Fibroblast of peridontal ligament (primary cell): Measurements from ENCODE around the gene SLC6A18.
"Not testable (repeated sequence)": the region's sequence is repeated elsewhere in the genome, so short reads cannot be mapped to it uniquely, and the experiment has no call there.

Experiments used
- DNase-seq: peaks from one replicate; pipeline ENCODE4 v3.0.0-alpha.2; 2010; ENCODE audit errors: extremely low read depth

SLC6A18 gene

DNA sequence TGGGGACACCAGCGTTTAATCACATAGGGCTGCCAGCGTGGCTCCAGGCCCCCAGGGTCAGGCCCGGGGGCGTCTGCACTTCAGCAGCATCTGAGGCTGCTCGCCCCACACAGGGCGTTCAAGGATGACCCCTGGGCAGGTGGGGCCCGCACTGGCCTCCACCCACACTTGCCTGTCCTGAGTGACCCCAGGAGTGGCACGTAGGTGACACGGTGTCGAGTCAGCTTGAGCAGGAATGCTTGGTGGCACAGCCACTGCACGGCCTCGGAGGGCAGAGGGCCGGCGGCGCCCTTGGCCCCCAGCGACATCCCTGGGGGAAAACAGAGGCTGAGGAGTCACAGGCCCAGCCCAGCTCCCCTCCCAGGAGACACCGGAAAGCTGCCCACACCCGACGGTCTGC lies 29.0 kb downstream of the SLC6A18 start:
- DNase-seq = no peak

DNA sequence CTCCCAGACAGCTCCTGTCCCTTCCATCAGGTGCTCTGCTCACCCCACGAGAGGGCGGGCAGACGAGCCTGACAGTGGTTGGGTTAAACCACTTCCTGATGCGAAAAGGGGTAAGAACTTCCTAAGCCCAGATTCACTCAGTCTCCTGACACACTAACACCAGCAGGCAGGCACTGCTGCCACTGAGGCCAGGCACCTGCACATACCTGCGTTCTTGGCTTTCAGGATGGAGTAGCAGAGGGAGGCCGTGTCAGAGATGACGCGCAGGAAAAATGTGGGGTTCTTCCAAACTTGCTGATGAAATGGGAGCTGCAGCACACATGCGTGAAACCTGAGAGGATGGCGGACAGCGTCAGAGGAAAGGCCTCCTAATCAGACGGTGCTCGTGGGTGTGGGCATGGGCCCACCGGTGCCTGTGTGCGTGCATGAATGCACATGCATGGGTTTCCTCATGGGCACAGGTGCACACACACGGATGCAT lies 29.9 kb downstream of the SLC6A18 start:
- DNase-seq = no peak

DNA sequence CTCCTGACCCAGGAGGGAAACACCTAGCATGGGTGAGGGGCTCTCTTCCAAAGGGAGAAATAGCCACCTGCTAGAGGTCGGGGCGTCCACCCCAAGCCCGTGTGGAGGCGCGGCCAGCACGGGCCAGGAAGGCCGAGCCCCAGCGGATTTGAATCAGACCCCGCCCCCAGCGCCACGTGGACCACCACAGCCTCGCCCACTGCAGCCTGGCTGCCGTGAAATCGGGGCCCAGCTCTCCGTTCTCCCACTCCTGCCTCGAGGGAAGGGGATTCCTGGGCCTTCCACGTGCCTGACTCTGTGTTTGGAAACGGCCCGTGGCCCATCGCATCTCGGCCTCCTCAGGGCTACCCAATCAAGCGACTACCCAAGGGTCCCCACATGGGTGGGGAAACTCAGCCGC lies 31.6 kb downstream of the SLC6A18 start:
- no peak for DNase-seq

DNA sequence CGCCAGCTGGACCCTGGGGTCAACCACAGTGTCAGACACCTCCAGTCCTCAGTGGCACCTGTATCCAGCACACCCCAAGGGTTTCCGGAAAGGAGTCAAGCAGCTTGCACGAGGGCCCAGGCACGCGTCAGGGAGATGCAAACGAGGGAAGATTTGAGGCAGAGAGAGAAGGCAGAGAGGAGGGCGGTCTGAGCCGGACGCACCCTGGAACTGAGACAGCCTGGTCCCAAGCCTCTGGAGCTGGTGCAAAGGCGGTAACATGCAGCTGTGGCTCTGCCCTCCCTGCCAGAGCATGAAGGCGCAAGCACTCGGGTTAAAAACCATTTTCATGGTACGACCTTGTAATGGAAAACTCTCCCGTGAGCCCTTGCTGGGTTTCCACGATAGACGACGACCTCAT lies 32.2 kb downstream of the SLC6A18 start:
- no peak for DNase-seq

DNA sequence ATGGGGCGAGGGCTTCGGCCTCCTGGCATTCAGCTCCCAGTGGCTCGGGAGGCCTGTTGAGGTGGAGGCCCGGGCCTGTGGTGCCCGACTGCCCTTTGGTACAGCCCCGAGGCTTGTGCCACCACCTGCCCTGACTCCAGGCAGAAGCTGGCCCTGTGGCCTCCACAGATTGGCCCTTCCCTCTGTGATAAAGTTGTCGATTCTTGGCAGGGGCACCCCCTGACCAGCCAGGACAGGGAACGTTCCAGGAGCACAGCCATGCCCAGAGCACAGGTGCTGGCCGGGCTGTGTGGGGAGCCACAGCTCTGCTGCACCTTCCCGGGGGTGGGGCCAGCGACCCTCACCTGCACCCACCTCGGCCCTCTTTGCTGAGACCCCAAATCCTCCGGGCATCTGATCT lies 32.7 kb downstream of the SLC6A18 start:
- no peak for DNase-seq

DNA sequence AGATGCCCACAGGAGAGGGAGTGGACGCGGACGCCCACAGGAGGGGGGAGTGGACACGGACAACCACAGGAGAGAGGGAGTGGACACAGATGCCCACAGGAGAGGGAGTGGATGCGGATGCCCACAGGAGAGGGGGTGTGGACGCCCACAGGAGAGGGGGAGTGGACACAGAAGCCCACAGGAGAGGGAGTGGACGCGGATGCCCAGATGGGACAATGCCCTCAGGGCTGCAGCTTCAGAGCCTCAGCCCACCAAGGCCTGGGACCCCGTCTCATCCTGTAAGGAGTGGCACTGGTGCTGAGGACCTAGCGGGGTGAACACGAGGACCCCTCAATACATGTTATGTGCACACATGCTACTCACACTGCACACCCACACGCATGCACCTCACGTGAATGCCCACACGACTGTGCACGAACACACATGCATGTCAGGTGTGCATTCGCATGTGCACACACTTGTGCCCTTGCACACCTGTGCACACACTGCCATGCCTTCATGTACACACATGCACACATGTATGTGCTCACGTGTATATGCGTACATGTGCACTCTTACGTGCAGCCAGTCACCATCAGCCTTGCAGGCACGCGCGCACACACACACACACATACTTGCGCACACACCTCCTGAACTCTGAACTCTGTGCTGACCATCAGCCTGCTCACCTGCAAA lies 34.8 kb downstream of the SLC6A18 start:
- DNase-seq = no peak

DNA sequence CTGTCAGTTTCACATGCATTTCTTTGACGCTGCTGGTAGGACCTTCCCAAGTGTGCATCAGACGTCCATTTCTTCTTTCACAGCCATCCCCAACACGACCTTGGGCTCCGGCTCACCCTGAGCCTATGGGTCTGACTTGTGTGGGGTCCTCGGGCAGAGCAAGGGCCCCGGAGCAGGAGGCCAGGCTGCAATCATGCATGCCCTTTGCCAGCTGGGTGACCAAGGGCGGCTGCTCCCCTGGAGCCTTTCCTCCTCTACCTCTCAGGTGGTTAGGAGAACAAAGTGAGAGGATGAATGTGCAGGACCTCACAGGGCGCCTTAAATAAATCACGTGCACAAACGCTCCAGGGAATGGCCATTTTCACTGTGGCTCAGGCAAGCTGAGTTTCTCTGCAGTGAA lies 36.5 kb downstream of the SLC6A18 start:
- no peak for DNase-seq

DNA sequence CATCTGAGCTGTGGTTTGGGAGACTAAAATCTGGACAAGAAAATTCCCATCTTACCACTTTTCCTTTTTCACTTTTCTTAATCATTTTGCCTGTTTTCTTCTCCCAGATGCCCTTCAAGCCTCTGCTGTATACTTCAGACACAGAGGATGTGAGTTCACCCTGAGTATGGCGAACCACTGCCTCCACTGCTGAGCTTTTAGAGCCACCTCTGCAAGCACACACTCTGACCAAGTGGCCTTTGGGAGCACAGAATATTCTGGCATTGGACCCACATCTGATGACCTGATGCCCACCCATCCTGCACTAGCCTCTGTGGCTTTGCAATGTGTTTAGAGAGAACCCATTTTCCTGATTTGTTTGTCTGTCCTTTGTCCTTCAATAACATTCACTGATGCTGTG lies 37.2 kb downstream of the SLC6A18 start:
- DNase-seq = peak; percentile 6

DNA sequence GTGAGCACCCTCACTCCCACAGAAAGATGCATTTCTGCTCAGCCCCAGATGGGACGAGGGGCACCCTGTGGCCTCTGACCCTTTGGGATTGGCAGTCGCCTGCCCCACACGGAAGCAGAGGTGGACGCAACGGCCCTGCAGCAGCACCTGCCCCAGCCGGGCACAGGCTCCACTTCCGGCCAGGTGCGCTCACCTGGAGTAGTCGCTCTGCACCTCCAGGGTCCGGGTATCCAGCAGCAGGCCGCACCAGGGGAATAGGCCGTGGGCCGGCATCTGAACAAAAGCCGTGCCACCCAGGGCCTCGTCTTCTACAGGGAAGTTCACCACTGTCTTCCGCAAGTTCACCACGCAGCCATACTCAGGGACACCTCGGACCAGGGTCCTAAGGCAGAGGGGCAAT lies 39.0 kb downstream of the SLC6A18 start:
- no peak for DNase-seq

DNA sequence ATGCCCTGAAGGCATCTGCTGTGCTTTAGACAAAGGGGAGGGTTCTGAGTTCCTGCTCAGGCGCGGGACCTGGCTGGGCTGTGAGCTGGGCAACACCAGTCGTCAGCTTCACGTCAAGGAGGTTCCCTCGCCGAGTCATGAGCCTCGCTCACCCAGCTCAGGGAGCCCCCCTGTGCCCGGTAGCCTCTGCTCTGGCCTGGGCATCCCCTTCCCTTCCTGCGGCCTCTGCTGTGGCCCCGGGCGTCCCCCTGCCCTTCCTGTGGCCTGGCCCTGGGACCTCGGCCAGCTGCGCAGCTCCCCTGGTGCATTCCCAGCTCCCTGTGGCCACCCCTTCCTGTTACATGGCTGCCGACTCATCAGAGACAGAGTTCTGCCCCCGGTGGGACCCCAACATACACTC lies 39.8 kb downstream of the SLC6A18 start:
- no peak for DNase-seq

DNA sequence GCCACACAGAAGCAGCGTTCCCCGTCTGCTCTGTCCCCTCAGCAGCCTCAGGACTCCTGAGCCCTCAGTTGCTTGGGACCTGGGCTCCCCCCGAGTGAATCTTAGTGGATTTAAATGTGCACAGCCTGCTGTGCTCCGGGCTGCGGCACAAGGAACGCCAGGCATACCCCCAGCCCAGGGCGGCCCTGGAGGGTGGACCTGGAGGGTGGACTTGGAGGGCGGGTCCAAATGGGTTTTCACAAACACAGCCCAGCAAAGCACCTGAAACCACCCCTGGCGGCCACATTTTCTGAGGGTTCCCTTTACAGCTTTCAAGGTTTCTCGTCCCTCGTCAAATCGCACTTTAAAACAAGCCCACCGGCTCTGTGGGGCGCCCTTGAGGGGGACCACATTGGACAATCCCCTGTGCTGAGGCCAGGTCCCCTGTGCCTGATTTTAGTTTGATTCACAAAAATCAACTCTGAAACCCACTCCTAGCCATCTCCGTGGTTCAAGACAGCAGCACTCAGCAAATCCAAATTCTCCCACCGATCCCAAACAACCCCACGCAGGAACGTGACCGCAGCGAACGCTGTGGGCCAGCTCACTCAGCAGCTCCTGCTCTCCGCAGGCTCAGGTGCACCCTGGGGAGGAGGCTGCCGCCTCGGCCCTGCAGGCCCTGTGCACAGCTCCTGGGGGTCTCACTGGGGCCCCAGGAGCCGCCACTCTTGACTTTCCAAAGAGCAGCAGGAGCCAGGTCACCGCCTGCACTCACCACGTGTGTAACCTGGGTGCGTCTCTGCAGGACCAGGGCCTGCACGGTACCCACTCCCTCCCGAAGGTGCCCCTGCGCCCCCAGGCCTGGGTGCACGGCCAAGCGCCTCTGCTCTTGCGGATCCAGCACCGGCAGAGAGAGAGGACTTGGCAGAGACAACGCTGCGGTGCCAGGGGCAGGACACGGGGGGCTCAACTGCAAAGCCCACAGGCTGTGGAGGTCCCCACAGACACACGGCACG lies 40.6 kb downstream of the SLC6A18 start:
- no peak for DNase-seq

DNA sequence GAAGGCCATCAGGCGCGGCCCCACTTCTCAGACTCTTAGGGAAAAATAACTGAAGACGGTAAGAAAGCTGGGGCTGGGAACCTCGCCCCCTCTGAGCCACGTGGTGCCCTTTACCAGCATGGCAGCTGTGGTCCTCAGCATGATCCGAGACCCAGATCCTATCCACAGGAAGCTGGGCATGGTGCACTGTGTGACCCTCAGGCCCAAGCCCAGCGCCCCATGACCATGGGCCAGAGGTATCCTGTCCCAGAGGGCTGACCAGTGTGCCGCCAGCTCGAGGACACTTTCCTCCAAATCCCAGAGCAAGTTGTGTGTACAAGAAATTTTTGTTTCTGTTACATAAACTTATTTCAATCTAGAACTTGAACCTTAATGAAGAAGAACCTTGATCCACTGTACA lies 41.6 kb downstream of the SLC6A18 start:
- no peak for DNase-seq

DNA sequence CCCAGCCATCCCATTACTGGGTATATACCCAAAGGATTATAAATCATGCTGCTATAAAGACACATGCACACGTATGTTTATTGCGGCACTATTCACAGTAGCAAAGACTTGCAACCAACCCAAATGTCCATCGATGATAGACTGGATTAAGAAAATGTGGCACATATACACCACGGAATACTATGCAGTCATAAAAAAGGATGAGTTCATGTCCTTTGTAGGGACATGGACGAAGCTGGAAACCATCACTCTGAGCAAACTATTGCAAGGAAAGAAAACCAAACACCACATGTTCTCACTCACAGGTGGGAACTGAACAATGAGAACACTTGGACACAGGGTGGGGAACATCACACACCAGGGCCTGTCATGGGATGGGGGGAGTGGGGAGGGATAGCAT lies 42.3 kb downstream of the SLC6A18 start:
- DNase-seq = not testable (repeated sequence)

DNA sequence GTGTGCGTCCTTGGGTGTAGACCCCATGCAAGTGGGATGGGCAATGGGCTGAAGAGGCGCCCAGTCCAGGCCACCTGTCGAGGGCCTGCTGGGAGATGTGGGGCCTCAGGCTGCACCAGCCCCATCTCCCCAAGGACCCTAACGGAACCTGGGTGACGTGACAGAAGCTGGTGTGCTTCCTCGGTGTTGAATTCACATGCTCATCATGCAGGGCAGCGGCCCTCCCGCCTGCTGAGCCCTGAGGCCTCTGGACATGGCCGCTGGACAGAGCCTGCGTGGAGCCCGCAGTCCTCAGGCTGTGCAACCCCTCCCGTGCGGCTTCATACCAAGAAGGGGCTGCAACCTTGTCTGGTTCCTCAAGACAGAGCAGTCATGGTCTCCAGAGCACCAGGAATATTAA lies 42.9 kb downstream of the SLC6A18 start:
- DNase-seq = no peak

DNA sequence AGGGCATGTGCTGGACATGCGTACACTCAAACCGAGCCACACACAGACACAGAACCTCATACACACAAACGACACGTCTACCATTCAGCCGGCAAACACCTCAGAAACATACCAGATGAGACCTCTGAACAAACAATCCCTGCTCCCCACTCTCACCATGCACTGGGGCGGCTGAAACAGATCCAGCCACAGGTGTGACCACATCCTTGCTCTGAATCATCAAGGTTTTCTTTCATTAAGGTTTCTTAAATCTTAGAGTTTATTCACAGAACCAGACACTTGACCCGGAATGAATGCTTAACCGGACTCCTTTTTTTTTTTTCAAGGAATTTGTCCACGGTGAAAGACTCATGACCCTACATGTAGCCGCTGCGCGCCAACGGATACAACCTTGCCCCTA lies 43.5 kb downstream of the SLC6A18 start:
- DNase-seq = no peak

DNA sequence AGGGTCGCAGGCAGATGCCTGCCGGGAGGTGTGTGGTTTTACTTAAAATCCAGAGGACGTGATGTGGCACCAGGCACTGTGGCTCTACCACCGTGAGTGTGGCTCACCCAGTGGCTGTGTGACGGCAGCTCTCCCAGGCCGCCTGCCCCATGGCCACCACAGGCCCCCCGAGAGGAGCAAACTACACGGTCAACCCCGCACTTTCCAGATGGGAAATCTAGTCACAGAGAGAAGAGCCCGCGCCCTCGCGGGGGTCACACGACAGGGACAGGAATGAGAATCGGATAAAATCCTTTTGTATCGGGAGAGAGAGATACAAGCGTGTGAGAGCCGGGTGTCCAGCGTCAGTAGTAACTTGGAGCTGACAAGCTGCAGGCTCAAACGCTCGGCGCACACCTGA lies 45.2 kb downstream of the SLC6A18 start:
- no peak for DNase-seq

DNA sequence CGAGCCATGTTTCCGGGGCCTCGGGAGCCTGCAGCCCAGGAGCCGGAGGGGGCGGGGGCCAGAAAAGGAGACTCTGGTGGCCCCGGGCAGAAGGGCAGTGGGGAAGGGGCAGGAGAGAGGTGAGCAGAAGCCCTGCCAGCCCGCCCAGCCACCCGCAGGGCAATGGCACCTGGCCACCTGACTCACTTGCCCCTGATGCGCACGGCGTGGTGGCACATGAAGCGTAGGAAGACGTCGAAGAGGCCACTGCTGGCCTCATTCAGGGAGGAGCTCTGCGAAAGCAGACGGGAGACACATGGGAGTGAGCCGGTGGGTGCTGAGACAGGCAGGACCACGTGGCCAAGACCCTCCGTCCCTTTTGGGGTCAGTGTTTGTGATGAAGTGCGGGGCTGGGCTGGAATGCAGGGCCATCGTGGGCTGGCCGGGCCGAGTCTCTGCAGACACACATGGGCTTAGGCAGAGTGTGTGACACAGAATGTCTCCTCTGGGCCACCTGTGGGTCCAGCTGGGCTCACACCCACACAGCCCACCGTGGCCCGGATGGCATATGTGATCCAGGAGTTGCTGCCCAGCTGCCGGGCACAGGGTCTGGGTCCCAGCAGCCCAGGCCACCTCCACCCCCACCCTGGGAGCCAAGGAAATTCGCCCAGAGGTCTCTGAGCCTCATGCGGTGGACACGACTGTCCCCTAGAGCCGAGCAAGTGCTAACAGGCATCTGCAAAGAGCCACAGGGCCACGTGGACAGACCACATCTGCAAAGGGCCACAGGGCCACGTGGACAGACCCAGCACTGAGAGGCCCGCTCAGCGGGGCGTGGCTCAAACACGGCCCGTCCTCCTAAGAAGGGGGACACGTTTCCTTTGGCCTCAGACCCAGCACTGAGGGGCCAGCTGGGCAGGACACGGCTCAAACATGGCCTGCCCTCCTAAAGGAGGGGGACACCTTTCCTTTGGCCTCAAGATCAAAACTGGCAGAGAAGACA lies 46.0 kb downstream of the SLC6A18 start:
- DNase-seq = no peak

DNA sequence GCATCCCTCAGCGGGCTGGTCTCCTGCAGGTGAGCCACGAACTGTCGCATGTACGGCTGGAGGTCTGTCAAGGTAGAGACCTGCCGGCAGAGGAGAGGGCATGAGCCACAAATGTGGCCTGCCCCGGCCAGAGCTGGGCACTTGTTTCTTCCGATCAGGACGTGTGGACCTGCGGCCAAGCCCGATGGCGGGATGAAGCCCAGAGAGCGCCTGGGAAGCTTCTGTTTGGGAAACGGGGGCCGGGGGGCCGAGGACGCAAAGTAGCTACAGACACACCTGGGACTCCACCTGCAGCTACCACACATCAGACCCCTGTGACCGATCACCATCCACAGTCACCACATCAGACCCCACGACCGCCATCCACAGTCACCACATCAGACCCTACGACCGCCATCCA lies 47.0 kb downstream of the SLC6A18 start:
- no peak for DNase-seq

DNA sequence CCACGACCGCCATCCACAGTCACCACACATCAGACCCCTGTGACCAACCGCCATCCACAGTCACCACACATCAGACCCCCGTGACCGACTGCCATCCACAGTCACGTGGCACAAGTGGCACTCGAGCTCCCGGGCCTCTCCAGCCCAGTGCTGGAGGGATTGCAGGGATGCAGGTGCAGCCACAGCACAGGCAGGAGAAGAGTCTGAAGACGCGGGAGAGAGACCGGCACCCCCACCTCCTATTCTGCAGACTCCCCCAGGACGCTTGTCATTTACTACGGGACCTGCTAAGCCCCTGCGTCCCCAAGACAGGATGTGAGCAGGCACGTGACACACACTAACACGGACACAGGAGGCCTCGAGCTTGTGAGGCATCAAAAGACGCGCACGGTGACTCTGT lies 48.6 kb downstream of the SLC6A18 start:
- no peak for DNase-seq

DNA sequence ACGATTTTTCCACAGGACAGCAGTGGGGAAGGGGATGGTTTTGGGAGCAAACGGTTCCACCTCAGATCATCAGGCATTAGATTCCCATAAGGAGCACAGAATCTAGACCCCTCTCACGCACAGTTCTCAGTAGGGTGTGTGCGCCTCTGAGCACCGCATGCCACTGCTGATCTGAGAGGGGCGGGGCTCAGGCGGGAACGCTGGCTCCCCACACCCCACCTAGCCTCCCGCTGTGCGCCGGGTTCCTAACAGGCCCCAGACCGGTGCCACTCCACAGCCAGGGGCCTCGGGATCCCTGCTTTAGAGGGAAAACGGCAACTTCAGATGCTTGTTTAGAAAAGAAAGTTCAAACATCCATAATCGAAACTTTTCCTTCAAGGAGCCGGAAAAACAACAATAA lies 49.3 kb downstream of the SLC6A18 start:
- DNase-seq = no peak
